Forelimb muscle (tissue), 1 donor: ENCODE measurements around the gene HOXB4. TPM values are rescaled to one million over a fixed set of nuclear protein-coding genes. Genes with fewer than 3 reads are reported as not detected.
A peak's percentile ranks its signal among the peaks of the same experiment; 100 is the strongest.

Experiments
- DNase-seq: peaks from one replicate; pipeline ENCODE4 v3.0.0-alpha.2; 2013; ENCODE audit warnings: low read depth
- polyA plus RNA-seq: library from polyadenylated mRNA; unstranded; fragments of 120-200 nt; gene quantifications from one replicate; pipeline ENCODE4 v1.2.1, GENCODE V29; 2013; ENCODE audit not compliant: insufficient read length

HOXB4 gene
- 1.2 TPM for polyA plus RNA-seq

DNA sequence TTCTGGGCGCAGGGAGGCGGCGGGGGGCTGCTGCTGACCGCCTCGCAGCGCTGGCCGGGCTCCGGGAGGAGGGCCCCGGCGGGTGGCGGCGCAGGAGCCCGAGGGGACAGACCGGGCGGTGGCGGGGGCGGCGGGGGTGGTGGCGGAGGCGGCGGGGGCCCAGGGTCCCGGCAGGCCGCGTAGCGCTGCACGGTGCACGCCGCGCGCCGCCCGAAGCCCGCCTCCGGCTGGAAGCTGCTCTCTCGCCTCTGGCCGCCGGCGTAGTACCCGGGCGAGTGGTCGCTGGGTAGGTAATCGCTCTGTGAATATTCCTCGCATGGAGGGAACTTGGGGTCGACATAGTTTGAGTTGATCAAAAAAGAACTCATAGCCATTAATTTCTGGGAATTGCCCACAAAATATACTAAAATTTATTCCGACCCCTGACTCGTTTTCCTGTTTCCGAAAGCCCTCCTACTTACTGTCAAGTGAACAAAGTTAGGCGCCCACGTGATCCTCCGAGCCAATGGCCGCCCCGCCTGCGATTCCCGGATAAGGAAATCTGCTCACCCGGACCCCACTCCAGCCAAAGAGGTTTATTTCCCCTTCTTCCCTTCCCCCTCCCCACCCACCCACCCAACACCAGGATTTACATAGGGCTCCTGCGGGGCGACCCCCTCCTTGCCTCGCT, at the start of gene HOXB4:
Gene HOXB4, minus strand, starts transcription at position 405 of the 670 bp plus-strand sequence. Its CDS starts 31 bp downstream, at position 374.
- no peak for DNase-seq

DNA sequence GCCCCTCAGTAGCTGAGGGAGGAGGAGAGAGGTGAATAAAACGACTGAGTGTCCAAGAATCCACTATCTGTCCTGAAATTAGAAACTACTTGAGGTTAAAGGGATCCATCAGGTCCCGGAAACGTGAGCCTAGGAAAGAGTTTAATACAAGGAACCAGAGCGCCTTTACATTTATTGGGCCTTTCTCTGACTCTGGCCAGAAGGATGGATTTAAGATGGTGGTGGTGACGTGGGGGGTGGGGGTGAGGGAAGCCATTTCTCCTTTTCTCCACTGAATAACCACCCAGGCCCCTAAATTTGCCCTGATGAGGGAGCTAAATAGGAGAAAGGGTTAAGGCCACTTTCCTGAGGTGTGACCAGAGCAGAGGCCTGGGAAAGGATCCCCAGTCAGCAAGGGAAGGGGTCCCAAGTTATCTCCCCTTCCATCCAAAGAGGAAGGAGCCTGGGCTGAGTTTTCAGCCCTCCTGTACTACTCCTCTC, 49.0 kb upstream of the HOXB4 start:
- no peak for DNase-seq

DNA sequence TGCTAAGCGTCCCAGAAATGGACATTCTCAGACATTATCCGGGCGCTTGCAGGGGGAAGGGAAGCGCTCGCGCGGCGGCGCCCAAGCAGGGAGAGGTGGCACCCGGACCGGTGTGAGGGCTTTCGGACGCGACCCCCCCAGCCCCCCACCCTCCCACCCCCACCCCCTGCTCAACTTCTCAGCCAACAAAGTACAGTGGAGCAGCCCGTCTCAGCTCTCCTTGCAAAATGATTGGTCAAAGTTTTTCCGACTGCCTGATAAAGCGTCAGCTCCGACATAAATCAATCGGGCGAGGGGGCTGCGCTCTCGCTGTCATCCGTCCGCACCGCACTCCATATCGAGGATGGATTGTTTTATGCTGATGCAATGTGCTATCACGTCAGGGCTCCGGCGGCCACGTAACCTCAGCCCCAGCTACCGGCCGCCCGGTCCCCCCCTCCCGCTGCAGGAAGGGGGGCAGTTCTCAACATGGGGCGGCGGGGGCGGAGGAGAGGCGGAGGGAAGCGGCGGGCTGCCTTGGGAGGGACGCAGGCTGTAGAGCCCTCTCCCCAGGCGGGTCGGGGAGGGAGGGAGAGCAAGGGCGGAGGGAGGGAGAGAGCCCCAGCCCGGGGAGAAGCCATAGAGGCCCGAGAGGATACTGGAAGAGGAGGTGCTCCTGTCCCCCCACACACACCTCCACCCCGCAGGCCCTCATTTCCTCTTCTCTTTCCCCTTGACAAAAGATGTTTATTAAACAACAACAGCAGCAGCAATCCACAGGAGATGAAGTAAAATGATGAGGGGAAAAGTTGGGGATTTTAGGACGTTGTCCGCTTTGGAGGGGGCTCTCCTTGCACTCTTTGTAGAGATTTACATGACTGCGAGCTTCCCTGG, 48.3 kb upstream of the HOXB4 start, which contains the start of gene HOXB9:
Gene HOXB9, minus strand, starts transcription at position 114 of the 873 bp plus-strand sequence. Its CDS starts 89 bp downstream, at position 25.
- no peak for DNase-seq

DNA sequence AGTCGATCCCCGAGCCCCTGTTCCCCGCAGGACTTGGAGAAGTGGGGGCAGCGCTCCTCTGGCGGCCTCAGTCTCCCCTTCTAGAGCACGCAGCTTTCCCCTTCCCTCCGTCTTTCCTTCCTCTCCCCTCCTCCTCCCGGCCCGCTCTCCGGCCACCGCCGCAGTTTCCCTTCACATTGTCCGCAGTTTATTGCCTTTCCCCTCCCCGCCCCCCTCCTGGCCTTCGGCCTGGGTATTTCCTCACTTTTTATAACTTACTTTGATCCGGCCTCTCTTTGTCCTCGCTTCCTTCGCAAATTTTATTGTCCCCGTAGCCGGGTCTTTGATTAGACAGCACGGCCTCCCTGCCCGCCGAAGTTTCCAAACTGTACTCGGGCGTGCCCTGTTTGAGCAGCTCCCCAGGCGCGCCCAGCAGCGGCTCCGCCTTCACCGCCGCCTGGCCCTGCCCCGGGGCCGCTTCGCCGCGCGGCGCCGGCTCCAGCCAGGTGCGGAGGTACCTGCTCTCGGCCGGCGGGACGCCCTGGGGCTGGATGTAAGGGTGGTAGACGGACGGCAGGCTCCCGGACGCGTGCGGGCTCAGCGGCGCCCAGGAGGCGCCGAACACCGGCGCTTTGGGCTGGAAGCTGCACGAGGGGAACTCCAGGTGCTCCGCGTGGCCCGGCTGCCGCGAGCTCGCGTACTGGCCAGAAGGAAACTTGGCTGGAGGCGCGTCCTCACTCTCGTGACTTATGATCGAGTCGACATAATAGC, 47.5 kb upstream of the HOXB4 start:
- no peak for DNase-seq

DNA sequence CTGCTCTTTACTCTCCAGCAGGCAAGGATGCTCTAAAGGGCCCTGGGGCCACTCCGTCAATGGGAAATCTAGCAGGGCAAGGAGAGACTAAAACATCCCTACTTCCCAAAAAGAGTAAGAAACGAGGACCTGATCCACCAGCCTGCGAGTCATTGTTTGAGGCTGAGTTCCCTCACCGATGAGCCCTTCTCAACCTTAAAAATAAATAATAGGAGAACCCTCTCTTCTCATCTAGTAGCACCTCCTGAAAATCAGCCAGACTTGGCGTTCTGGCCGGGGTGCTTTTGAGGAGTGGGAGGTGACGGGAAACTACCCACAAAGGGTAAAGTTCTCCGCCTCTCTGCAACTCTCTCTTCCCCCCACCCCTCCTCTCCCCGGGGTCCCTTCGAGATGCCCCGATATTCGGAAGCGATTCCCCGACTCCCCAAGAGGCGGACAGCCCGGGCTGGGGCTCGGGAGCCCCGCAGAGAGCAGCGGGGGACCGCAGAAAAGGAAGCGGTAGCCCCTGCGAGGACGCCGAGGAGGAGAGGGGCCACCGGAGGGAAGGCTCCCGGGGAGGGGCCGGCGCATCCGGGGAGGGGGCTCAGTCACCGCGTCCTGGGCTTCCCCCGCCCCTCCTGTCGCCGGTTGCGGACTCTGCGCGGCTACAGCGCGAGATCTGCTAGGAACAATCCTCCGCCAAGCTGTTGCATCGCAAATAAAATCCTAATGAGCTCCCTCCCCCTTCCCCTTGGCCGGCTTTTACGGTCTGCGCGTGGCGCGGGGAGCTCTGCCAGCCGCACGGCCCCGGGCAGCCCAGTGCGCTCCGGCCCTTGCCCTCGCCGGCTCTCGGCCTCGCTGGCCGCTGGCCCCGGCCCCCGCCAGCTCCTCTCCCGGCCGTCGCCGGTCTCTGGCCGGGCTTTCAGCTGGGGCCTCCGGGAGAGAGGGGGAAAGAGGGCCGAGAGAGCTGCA, 46.7 kb upstream of the HOXB4 start:
- DNase-seq: no peak

DNA sequence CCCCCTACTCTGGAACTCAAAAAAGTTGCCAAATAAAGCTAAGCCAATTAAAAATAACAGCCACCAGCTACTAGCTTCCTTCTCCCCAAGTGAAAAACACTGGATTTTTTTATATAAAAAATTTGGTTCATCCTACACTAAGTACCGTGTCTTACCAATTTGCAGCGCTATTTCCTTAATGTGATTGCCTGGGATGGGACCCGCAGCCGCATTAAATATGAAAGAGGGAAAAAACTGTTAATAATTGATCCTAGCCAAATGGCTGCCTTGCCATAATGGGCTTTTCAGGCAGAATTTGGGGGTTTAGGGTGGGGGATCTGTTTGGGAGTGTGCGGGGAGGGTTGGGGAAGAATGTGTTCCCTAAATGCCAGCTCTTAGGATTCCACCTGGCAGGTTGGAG, 46.0 kb upstream of the HOXB4 start:
- DNase-seq: no peak

DNA sequence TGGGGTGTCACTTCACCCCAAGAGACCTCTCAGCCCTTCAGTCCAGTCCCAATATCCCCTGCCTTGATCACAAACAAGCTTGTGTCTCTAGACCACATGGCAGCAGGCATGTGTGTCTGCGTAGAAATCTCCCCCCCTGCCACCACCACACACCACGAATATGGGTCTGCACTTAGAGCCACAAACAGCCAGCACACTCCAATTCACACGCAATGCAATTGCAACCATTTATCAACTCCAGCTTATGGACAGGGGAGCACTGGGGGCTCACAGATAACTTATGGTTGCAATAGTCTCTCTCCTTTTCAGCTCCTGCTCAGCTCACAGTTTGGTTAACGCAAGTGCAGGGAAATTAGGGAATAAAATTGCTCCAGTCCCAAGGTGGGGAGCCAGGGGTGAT, 45.4 kb upstream of the HOXB4 start:
- DNase-seq: no peak

DNA sequence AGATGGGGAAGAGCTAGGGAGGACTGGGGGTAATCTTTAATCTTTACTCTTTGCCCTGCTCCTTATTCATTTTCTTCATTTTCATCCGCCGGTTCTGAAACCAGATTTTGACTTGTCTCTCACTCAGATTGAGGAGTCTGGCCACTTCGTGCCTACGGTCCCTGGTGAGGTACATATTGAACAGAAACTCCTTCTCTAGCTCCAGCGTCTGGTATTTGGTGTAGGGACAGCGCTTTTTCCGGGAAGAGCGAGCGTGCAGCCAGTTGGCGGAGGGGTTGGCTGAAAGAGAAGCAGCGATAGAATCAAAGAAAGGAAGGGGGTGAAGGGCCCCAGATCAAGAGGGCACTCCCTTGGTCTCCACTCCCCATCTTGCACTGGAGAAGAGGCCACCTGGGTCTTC, 44.7 kb upstream of the HOXB4 start:
- no peak for DNase-seq

DNA sequence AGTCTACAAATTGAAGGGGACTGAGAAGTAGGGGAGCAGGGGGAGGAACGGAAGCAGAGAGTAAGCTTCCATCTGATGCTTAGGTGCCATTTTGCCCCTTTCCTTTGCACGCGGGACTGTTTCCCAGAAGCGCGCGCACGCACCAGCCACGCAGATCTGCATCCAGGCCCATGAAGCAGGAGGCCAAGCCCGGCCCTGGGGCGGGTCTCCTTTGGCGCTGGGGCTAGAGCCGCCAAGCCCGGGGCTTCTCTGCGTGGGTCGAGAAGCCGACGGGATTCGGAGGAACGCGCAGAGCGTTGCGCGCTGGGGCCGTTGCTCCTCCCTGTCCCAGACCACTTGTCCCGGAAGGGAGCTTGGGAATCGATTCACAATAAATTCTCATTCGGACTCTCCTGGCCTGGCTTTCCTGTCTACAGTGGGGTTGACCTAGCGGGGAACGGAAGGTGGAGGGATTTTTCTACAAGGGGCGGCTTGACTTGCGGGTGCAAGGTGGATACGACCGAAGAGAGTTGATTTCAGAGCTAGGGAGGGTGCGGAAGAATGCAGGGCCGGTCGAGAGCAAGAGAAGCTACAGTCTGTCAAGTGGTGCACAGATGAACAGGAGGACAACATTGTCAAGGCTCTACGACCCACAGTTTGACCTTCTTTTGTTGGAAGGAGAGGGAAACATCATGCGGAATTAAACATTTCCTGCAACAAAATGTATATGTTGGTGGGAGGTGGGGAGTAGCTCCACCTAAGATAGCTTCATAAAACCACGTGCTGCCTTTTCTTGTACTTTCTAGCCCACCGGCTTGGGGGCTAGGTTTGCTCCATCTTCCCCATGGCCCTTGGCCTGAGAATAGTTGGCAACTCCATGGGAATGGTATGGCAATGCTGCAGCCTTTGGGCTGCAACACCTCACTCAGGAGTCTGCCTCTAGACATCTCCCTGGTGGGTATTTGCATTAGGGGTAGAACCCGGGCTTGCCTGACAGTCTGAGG, 43.6 kb upstream of the HOXB4 start:
- DNase-seq: no peak

DNA sequence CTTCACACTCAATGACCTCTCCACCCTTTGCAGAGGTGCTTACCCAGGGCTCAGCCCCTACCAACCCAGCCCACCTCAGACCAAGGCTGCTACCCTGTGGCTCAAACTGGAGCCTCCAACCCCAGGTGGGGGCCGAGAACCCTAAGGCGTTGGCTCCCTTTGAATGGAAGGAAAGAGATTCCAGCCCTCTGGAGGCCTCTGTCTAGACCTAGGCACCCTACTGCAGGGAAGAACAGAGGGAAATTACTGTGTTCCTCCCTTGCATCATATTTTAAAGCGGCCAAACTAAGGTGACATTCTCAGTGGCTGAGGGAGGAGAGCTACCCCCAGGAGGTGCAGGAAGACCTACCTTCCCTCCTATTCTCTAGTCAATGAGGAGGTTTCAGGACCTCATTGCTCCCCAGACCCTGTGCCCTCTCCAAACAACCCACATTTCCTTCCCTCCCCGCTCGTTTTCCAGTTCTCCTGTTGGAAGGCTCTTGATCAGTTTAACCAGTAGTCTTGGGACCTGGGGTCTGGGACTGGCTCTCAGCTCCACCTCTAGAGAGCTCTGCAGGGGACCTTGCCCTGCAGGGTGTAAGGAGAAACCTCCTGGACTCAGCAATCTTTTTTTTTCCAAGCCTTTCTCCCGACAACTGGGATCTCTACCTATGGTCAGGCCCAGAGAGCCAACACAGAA, 42.5 kb upstream of the HOXB4 start:
- no peak for DNase-seq

DNA sequence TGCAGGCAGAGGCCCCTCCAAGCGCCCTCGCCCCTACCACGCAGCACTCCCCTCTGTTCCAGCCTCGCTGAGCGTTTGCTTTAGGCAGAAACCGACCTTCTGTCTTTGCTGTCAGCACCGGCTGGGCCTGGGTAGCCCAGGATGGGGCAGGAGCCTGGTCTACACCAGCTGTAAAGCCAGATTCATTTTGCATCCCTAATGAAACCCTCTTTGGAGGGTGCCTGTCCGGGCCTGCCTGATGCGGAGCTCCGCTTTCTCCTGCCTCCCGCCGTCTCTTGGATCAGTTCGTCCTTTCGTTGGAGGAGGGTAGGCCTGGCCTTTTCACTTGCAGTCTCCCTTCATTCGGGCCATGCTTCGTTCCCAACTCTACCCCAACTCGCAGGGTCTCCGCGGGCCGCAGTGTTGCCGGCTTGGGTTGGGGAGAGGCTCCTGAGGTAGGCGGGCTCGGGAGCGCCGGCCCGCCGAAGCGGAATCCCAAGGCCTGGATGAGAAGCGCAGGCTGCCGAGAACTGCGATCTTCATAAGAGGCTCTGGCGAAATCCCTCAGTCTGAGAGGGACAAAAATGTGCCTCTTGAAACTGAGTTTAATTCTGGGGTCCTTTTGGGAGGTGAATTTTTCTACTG, 41.8 kb upstream of the HOXB4 start:
- DNase-seq: no peak

DNA sequence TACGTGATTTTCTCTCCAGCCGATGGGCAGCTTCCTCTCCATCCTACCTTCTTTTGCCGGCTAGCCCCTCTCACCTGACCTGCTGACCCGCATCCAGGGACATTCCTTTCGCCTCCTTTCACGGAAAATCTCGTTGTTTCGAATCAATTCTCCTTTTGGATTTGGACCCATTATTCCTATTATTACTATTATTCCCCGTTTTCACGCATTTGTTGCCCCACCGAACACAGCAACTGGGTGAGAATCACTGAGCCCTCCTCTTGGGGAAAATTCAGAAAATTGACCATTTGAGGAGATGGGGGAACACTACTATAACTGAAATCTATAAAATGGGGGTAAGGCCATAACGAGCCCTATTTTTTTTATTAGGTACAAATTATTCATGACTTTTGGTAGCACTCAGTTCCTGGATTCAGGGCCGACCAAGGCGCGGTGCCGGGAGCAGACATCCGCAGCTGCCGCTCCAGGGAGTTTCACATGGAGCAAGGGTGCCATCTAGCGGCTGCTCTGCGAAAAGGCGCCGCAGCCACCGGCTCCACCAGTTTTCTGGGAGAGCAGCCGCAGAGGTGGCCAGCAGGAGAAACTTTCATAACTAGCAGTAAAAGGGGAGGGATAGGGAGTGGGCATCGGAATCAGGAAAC, 40.2 kb upstream of the HOXB4 start:
- peak; percentile 56 for DNase-seq

DNA sequence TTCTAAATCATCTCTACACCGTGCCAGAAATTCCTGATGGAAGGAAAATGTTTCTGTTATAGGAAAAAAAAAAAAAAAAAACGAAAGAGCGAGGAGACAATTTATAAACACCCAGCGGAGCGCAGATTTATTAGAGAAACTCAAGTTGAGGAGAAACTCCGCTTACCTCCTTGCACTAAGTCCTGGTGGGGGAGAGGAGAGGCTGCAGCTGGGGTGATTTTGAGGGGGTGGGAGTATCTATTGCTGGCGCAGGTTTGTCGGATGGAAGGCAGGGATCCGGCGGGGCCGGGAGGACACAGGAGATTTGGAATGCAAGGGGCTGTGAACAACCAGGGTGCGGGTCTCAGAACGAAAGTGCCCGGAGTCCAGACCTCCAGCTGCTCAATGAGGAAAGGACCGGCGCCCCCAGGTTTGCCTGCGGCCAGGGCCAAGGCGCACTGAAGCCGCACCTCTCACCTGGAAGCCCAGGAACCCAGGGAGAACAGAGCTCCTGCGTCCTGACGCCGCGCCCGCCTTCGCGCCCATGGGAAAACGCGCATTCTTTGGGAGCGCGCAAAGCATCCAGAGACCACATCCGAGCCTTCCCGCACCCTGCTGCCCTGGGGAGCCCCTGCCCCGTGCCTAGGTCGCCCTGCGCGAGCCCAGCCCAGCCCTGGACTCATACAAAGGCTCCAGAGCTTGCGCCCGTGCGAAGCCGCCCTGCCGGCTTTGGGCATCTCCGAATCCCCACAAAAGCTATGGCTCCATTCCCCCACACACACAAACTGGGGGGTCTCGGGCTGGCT, 39.5 kb upstream of the HOXB4 start:
- no peak for DNase-seq

DNA sequence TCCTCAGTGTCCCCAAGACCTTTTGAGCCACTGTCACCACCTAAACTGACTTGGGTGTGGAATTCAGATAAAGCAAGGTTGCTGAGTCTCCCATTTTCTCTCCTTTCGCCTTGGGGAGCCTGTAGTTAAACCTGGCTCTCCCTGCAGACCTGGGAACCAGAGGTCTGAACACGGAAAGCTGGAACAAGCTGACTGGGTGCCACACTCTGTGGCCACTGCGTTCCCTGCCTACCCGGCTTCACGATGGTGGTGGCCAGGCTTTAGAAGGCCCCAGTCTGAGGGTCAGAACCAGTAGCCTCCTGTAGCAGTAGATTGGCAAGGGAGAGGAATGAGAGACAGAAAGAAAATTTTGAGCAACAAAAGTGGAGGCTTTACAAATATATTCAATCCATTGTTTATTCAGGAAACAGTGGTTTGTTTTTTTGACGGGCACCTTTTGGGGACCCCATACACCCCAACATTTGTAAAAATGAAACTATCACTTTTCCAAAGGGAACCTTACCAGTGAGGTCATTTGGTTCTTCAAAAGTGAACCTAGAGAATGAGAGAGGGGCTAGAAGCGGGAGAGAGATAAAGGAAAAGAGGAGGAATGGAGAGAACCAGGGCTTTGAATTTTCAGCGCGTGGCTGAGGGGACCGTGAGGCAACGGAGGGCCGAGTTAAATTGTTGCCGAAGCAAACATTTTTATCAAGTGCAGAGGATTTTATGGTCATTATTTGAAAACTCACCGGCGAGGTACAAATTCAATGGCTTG, 38.7 kb upstream of the HOXB4 start:
- DNase-seq: no peak

DNA sequence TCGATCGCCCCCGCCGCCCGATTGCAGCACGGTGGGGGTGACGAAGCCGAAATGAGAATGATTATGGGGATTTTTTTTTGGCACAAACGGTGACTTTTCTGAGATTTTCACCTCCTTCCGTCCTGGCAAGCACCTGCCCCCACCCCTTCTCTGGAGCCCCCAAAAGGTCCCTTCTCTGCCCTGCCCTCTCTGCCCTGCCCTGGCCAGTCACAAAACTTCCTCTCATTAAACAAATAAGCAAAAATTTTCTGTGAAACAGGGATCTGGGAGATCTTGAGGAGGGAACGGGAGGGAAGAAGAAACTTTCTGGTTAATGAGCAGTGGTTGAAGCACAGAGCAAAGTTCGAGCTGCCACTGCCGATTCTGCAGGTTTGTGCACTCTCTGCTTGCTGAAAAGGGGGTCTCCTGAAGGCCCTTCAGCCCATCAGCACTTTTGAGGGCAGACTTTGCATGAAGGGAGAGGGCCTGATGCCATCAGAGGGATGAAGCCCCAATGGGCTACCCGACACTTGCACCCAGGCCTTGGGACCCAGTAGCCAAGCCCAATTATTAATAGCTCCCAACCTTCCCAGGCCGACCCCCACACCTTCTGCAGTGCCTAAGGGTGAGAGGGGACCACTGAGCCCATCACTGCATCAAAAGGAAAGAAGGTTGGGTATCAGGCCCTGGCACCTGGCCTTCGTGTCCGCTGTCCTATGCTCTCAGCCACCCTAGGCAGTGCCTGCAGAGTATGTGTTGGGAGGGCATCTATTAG, 38.0 kb upstream of the HOXB4 start:
- no peak for DNase-seq
